ENCODE data around the gene EDDM13. TPM values are rescaled to one million over a fixed set of nuclear protein-coding genes. Genes with fewer than 3 reads are reported as not detected.
"Not testable (repeated sequence)": the region's sequence is repeated elsewhere in the genome, so short reads cannot be mapped to it uniquely, and the experiment has no call there.

Gene EDDM13, protein sequence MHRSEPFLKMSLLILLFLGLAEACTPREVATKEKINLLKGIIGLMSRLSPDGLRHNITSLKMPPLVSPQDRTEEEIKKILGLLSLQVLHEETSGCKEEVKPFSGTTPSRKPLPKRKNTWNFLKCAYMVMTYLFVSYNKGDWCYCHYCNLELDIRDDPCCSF
- total RNA-seq (1 to 10 TPM in 1 of 5 experiments, not detected in 4; 3.0 TPM), polyA plus RNA-seq (1 to 10 TPM in 1 of 2 donors, not detected in 1; 1.3 TPM), total RNA-seq (not detected)

DNA sequence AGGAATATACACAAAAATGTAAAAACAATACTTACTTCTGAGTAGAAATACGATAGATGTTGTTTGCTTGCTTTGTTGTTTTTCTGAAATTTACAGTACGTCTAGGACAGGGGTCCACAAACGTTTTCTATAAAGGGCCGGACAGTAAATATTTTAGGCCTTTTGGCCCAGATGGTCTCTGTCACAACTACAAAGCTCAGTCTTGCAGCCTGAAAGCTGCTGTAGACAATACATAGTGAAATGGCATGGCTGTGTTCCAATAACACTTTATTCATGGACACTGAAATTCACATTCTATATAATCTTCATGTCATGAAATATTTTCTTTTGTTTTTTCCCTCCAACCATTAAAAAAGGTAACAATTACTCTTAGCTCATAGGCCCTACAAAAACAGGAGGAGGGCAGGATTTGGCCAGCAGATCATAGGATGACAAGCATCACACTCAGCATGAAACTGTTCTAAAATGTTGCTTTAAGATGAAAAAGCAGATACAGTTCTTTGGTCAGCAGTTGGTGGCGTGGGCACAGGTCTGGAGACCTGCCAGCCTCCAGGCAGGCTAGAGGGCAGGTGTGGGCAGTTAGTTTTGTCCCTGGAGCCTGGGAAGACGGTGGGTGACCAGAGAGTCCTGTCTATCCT lies at the start of gene EDDM13:
EDDM13 (plus strand) TSS at position 588 of the 638 bp plus-strand sequence. CDS start 87 bp downstream, outside the sequence.
- Histone ChIP-seq H3K9me3 (ENCODE audit: control insufficient read depth in 2 of 3, low read length in 3 of 3) (no peaks in the 10 kb centered on the region), H3K27me3 (ENCODE audit: control insufficient read depth in 2 of 2, insufficient read depth in 2 of 2, low read length in 2 of 2) (no peaks in the 10 kb centered on the region), H3K27ac (ENCODE audit: low read depth, low read length) (no peak within 1 kb of the TSS), H3K4me1 (ENCODE audit: control insufficient read depth in 2 of 2, insufficient read depth in 2 of 2, low read length in 2 of 2) (no peaks in the 10 kb centered on the region), H3K4me3 (ENCODE audit: low read length) (no peak within 1 kb of the TSS), H3K36me3 (ENCODE audit: control insufficient read depth in 2 of 3, insufficient read depth in 3 of 3, low read length in 3 of 3) (no peaks in the 10 kb centered on the region)
- ATAC-seq: no peak
- Mint-ChIP-seq H3K9me3 (peaks cover 0 to 10% (median 0%) of the 10 kb centered on the region in 11 donors), H3K27ac (no peak within 1 kb of the TSS), H3K4me1 (peaks cover 0 to 9% (median 0%) of the 10 kb centered on the region in 7 donors), H3K27me3 (no peaks in the 10 kb centered on the region), H3K36me3 (peaks cover 0 to 30% (median 13%) of the 10 kb centered on the region in 5 donors), H3K4me3 (no peak within 1 kb of the TSS)
- intact Hi-C loops (cut with micrococcal nuclease): no loop called here
- CTCF ChIA-PET: no interaction called here
- no peak for DNase-seq
- POLR2A ChIA-PET: no interaction called here

DNA sequence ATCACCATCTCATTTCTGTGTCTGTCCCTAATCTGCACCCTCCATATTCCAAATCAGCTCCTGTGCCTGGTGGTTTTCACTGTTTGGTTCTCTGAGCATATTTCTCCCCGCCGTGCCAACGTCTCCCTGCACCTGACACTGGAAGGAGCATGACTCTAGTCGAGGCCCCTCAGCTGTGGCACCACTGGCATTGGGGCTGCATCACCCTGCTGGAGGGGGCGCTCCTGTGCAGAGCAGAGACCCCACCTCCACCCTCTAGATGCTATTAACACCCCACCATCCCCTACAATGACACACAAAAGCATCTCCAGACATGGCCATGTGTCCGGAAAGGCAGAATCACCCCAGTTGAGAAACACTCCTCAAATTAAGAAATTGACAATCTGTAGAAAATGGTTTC lies 49.6 kb upstream of the EDDM13 start:
- no peaks in the 10 kb centered on the region for H3K9me3 ChIP-seq (ENCODE audit: control insufficient read depth in 2 of 3, low read length in 3 of 3)
- H3K36me3 Mint-ChIP-seq: peaks cover 0 to 39% (median 18%) of the 10 kb centered on the region in 5 donors
- no peak overlapping the region for H3K4me3 ChIP-seq (ENCODE audit: low read length)
- H3K27me3 ChIP-seq (ENCODE audit: control insufficient read depth in 2 of 2, insufficient read depth in 2 of 2, low read length in 2 of 2): no peaks in the 10 kb centered on the region
- H3K4me3 Mint-ChIP-seq: no peak overlapping the region
- DNase-seq (no peak), ATAC-seq (no peak)
- no peak overlapping the region for H3K27ac Mint-ChIP-seq
- intact Hi-C loops (cut with micrococcal nuclease): no loop called here
- peaks cover 3 to 10% (median 5%) of the 10 kb centered on the region in 5 donors for H3K27me3 Mint-ChIP-seq
- peaks cover 0 to 2% (median 0%) of the 10 kb centered on the region in 11 donors for H3K9me3 Mint-ChIP-seq
- no peak overlapping the region for H3K27ac ChIP-seq (ENCODE audit: low read depth, low read length)
- no peaks in the 10 kb centered on the region for H3K36me3 ChIP-seq (ENCODE audit: control insufficient read depth in 2 of 3, insufficient read depth in 3 of 3, low read length in 3 of 3)
- H3K4me1 ChIP-seq (ENCODE audit: control insufficient read depth in 2 of 2, insufficient read depth in 2 of 2, low read length in 2 of 2): no peaks in the 10 kb centered on the region
- ChIA-PET POLR2A (no interaction called here), CTCF (no interaction called here)
- peaks cover 0 to 5% (median 2%) of the 10 kb centered on the region in 7 donors for H3K4me1 Mint-ChIP-seq

DNA sequence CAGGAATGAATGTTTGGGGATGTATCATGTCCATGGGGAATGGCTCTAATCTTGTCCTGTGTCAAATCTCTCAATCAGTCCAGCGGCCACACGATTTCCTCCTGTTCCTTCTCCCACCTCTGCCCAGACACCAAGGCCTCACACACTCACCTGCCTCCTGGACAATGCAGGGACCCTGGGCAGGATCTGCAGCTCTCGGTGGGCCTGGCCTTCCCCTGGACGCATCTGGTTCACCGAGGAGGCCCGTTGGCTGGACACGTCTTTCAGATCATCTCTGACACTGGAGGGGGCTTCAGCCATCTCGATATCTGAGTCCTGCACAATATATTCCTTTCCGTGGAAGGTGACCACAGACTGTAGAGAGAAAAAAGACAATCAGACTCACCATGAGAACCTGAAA lies 49.1 kb upstream of the EDDM13 start:
- ChIA-PET CTCF (interaction anchor here (2.1 kb wide), 1 partner anchor 29 kb away, joined by 4 read pairs; no protein-coding TSS in a partner anchor), POLR2A (no interaction called here)
- no peaks in the 10 kb centered on the region for H3K9me3 ChIP-seq (ENCODE audit: control insufficient read depth in 2 of 3, low read length in 3 of 3)
- ATAC-seq (no peak), DNase-seq (no peak)
- Mint-ChIP-seq H3K9me3 (no peaks in the 10 kb centered on the region), H3K4me3 (no peak overlapping the region), H3K4me1 (peaks cover 0 to 3% (median 0%) of the 10 kb centered on the region in 7 donors), H3K27me3 (peaks cover 0 to 6% (median 2%) of the 10 kb centered on the region in 5 donors), H3K27ac (no peak overlapping the region), H3K36me3 (peaks cover 0 to 39% (median 18%) of the 10 kb centered on the region in 5 donors)
- H3K36me3 ChIP-seq (ENCODE audit: control insufficient read depth in 2 of 3, insufficient read depth in 3 of 3, low read length in 3 of 3): no peaks in the 10 kb centered on the region
- no peaks in the 10 kb centered on the region for H3K4me1 ChIP-seq (ENCODE audit: control insufficient read depth in 2 of 2, insufficient read depth in 2 of 2, low read length in 2 of 2)
- H3K4me3 ChIP-seq (ENCODE audit: low read length): no peak overlapping the region
- no peak overlapping the region for H3K27ac ChIP-seq (ENCODE audit: low read depth, low read length)
- intact Hi-C loops (cut with micrococcal nuclease): no loop called here
- H3K27me3 ChIP-seq (ENCODE audit: control insufficient read depth in 2 of 2, insufficient read depth in 2 of 2, low read length in 2 of 2): no peaks in the 10 kb centered on the region

DNA sequence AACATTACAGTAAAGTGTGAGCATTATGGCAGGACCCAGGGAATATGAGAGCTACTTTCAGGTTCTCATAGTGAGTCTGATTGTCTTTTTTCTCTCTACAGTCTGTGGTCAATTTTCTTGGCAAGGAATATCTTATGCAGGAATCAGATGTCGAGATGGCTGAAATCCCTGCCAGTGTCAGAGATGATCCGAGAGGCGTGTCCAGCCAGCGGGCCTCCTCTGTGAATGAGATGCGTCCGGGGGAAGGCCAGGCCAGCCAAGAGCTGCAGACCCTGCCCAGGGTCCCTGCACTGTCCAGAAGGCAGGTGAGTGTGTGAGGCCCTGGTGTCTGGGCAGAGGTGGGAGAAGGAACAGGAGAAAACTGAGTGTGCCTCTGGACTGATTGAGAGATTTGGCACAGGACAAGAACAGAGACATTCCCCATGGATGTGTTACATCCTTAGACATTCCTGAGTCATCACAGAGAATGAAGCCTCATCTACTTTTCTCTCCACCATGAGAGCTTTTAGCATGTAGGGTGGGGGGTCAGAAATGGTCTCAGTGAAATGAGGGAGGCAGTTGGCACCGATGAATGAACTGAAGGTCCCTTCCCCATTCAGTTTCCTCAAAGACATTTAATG lies 27.3 kb upstream of the EDDM13 start:
- ATAC-seq (no peak), DNase-seq (no peak)
- Histone ChIP-seq H3K4me3 (ENCODE audit: low read length) (no peak overlapping the region), H3K9me3 (ENCODE audit: control insufficient read depth in 2 of 3, low read length in 3 of 3) (no peaks in the 10 kb centered on the region), H3K4me1 (ENCODE audit: control insufficient read depth in 2 of 2, insufficient read depth in 2 of 2, low read length in 2 of 2) (no peaks in the 10 kb centered on the region), H3K27ac (ENCODE audit: low read depth, low read length) (no peak overlapping the region), H3K36me3 (ENCODE audit: control insufficient read depth in 2 of 3, insufficient read depth in 3 of 3, low read length in 3 of 3) (no peaks in the 10 kb centered on the region), H3K27me3 (ENCODE audit: control insufficient read depth in 2 of 2, insufficient read depth in 2 of 2, low read length in 2 of 2) (no peaks in the 10 kb centered on the region)
- ChIA-PET POLR2A (no interaction called here), CTCF (no interaction called here)
- H3K27ac Mint-ChIP-seq: no peak overlapping the region
- no peak overlapping the region for H3K4me3 Mint-ChIP-seq
- H3K9me3 Mint-ChIP-seq: no peaks in the 10 kb centered on the region
- H3K36me3 Mint-ChIP-seq: peaks cover 0 to 14% (median 5%) of the 10 kb centered on the region in 5 donors
- intact Hi-C loops (cut with micrococcal nuclease): no loop called here
- H3K4me1 Mint-ChIP-seq: peaks cover 0 to 1% (median 0%) of the 10 kb centered on the region in 7 donors
- H3K27me3 Mint-ChIP-seq: no peaks in the 10 kb centered on the region

DNA sequence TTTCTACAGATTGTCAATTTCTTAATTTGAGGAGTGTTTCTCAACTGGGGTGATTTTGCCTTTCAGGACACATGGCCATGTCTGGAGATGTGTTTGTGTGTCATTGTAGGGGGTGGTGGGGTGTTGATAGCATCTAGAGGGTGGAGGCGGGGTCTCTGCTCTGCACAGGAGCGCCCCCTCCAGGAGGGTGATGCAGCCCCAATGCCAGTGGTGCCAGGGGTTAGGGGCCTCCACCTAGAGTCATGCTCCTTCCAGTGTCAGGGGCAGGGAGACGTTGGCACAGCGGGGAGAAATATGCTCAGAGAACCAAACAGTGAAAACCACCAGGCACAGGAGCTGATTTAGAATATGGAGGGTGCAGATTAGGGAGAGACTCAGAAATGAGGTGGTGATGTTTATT lies 26.8 kb upstream of the EDDM13 start:
- H3K4me1 ChIP-seq (ENCODE audit: control insufficient read depth in 2 of 2, insufficient read depth in 2 of 2, low read length in 2 of 2); H3K9me3 Mint-ChIP-seq; H3K27ac ChIP-seq (ENCODE audit: low read depth, low read length); H3K4me1 Mint-ChIP-seq; H3K9me3 ChIP-seq (ENCODE audit: control insufficient read depth in 2 of 3, low read length in 3 of 3); H3K4me3 Mint-ChIP-seq; H3K27me3 ChIP-seq (ENCODE audit: control insufficient read depth in 2 of 2, insufficient read depth in 2 of 2, low read length in 2 of 2); H3K27ac Mint-ChIP-seq; H3K36me3 ChIP-seq (ENCODE audit: control insufficient read depth in 2 of 3, insufficient read depth in 3 of 3, low read length in 3 of 3); H3K4me3 ChIP-seq (ENCODE audit: low read length); DNase-seq; CTCF ChIA-PET; POLR2A ChIA-PET; H3K27me3 Mint-ChIP-seq; ATAC-seq; intact Hi-C loops (cut with micrococcal nuclease): not testable (repeated sequence)
- peaks cover 0 to 14% (median 5%) of the 10 kb centered on the region in 5 donors for H3K36me3 Mint-ChIP-seq

DNA sequence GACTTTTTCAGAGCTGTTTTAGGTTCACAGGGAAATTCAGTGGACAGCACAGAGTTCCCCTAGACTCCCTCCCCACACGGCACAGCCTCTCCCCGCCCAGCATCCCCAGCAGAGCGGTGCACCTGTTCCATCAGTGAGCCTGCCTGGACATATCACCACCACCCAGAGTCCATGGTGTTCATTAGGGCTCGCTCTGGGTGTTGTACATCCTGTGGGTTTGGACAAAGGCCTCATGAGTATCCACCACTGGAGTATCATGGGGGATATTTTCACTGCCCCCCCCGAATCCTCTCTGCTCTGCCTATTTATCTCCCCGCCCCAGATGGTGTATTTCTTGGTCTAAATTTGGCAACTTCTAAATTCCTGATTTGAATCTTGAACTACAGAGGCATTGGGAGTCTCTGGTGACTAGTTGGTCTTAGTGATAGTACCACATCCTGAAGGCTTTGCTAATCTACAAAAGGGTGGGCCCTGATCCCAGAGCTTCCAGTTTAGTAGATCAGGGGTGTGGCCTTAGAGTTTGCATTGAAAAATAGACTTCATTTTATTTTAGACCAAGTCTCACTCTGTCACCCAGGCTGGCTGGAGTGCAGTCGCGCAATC lies 23.7 kb upstream of the EDDM13 start:
- H3K36me3 Mint-ChIP-seq; H3K27me3 Mint-ChIP-seq; H3K27ac Mint-ChIP-seq; ATAC-seq; H3K36me3 ChIP-seq (ENCODE audit: control insufficient read depth in 2 of 3, insufficient read depth in 3 of 3, low read length in 3 of 3); H3K4me1 Mint-ChIP-seq; H3K9me3 ChIP-seq (ENCODE audit: control insufficient read depth in 2 of 3, low read length in 3 of 3); H3K4me3 ChIP-seq (ENCODE audit: low read length); DNase-seq; H3K4me1 ChIP-seq (ENCODE audit: control insufficient read depth in 2 of 2, insufficient read depth in 2 of 2, low read length in 2 of 2); intact Hi-C loops (cut with micrococcal nuclease); H3K9me3 Mint-ChIP-seq; H3K27ac ChIP-seq (ENCODE audit: low read depth, low read length); CTCF ChIA-PET; H3K4me3 Mint-ChIP-seq; H3K27me3 ChIP-seq (ENCODE audit: control insufficient read depth in 2 of 2, insufficient read depth in 2 of 2, low read length in 2 of 2): not testable (repeated sequence)
- POLR2A ChIA-PET: interaction anchor here (0.8 kb wide), 1 partner anchor 283 kb away, joined by 3 read pairs; no protein-coding TSS in a partner anchor

Measured in naive thymus-derived CD4-positive, alpha-beta T cell (primary cell).